OCI-LY7 (cell line): ENCODE measurements around the gene SNX24. TPM values are rescaled to one million over a fixed set of nuclear protein-coding genes. Genes with fewer than 3 reads are reported as not detected.

Experiments used
- BruUV-seq: library from RNA; stranded (reverse); fragments of 400-500 nt; replicated peaks from 2 replicates; lab custom pipeline; 2021; lab: Mats Ljungman, UMichigan
- CTCF ChIA-PET: fragments of 300-600 bp; sonication (Branson Sonifier 250); formaldehyde crosslinking; loops from one replicate; lab custom pipeline; 2022; ENCODE audit warnings: antibody characterized with exemption; ENCODE audit not compliant: unreplicated experiment; lab: Charles Lee
- POLR2A ChIA-PET: fragments of 300-600 bp; sonication (Branson Sonifier 250); formaldehyde crosslinking; loops from one replicate; lab custom pipeline; 2022; ENCODE audit warnings: antibody characterized with exemption; lab: Charles Lee
- DNase-seq: peaks from one replicate; pipeline ENCODE4 v3.0.0-alpha.2; 2015; ENCODE audit warnings: low spot score
- H2AFZ ChIP-seq: fragments of 200-600 bp; sonication (generic), shearing (Covaris generic); 2 replicates; pipeline ENCODE4 v1.6.1; 2014; ENCODE audit warnings: mild to moderate bottlenecking, antibody characterized with exemption, low read length, moderate library complexity
- H3K27ac ChIP-seq: fragments of 200-600 bp; sonication (generic); 2 replicates; pipeline ENCODE4 v1.5.1; 2014; ENCODE audit warnings: mixed run types, low read depth, mild to moderate bottlenecking, moderate library complexity, low read length, inconsistent platforms; ENCODE audit not compliant: poor library complexity, severe bottlenecking
- H3K36me3 ChIP-seq: fragments of 200-600 bp; sonication (generic); 2 replicates; pipeline ENCODE4 v1.6.1; 2014; ENCODE audit warnings: mild to moderate bottlenecking, antibody characterized with exemption, low read length, moderate library complexity, mixed read lengths; ENCODE audit not compliant: insufficient read depth
- H3K4me1 ChIP-seq: fragments of 200-600 bp; sonication (generic); 2 replicates; pipeline ENCODE4 v1.5.1; 2014; ENCODE audit warnings: mild to moderate bottlenecking, low read length; ENCODE audit not compliant: insufficient read depth, poor library complexity, severe bottlenecking
- H3K4me2 ChIP-seq: fragments of 200-600 bp; sonication (generic); 2 replicates; pipeline ENCODE4 v1.6.1; 2014; ENCODE audit warnings: mild to moderate bottlenecking, low read length
- H3K4me3 ChIP-seq: fragments of 200-600 bp; sonication (generic); 2 replicates; pipeline ENCODE4 v1.5.1; 2014; ENCODE audit warnings: mild to moderate bottlenecking, low read depth, low read length; ENCODE audit not compliant: poor library complexity, severe bottlenecking
- H3K79me2 ChIP-seq: fragments of 200-600 bp; sonication (generic); 2 replicates; pipeline ENCODE4 v1.6.1; 2016; ENCODE audit warnings: low read depth, mild to moderate bottlenecking, low read length, moderate library complexity, mixed read lengths; ENCODE audit not compliant: insufficient read depth
- H3K9me2 ChIP-seq: fragments of 200-600 bp; sonication (generic); 2 replicates; pipeline ENCODE4 v1.6.1; 2016; ENCODE audit warnings: mild to moderate bottlenecking, low read length, mixed read lengths; ENCODE audit not compliant: insufficient read depth
- H3K9me3 ChIP-seq: fragments of 200-600 bp; sonication (generic); 2 replicates; pipeline ENCODE4 v1.6.1; 2014; ENCODE audit warnings: mild to moderate bottlenecking, mixed run types, low read length, mixed read lengths
- H4K20me1 ChIP-seq: fragments of 200-600 bp; sonication (generic); 2 replicates; pipeline ENCODE4 v1.6.1; 2014; ENCODE audit warnings: mild to moderate bottlenecking, antibody characterized with exemption, low read length, moderate library complexity, mixed read lengths; ENCODE audit not compliant: insufficient read depth
- CTCF ChIP-seq: fragments of 200-600 bp; sonication (generic); conservative IDR thresholded peaks from 2 replicates; pipeline ENCODE4 v1.5.1; 2014; ENCODE audit warnings: mild to moderate bottlenecking, antibody characterized with exemption, low read length, moderate library complexity, mixed read lengths
- EZH2phosphoT487 ChIP-seq: fragments of 200-600 bp; sonication (generic); IDR thresholded peaks from 2 replicates; pipeline ENCODE4 v1.6.1; 2018; ENCODE audit warnings: low read depth, borderline replicate concordance, mild to moderate bottlenecking, mixed run types, antibody characterized with exemption, low read length, moderate library complexity, mixed read lengths
- intact Hi-C: fragments of 100-400 bp; cut with micrococcal nuclease; formaldehyde crosslinking; loops from one replicate; pipeline ENCODE4 v1.10.0; 2022; ENCODE audit not compliant: unreplicated experiment
- total RNA-seq, 2 experiments: library from RNA; depleted of rRNA in 1 of 2; stranded (reverse); fragments of >200 nt in 1 of 2; shearing (Covaris generic) in 1 of 2; gene quantifications; 2 replicates each; pipeline ENCODE4 v1.2.3, GENCODE V29; 2014 to 2022

Gene SNX24
- total RNA-seq, 2 experiments from 2014 or later: 6.9 to 14.5 TPM

- Histone ChIP-seq H3K9me3 (no peaks in the 10 kb centered on the region), H2AFZ (no peak overlapping the region), H3K27ac (no peak overlapping the region), H4K20me1 (no peaks in the 10 kb centered on the region), H3K4me1 (no peaks in the 10 kb centered on the region), H3K4me2 (no peak overlapping the region), H3K4me3 (no peak overlapping the region), H3K36me3 (no peaks in the 10 kb centered on the region), H3K9me2 (no peaks in the 10 kb centered on the region), H3K79me2 (no peaks in the 10 kb centered on the region)
- TF ChIP-seq CTCF: no peak
- no peak for DNase-seq
- CTCF ChIA-PET: no interaction called here
- BruUV-seq: no TSS peak
- POLR2A ChIA-PET: no interaction called here
- intact Hi-C loops: no loop called here
Observed at GRCh38 chr5:122907276-122907675, 61.9 kb downstream of the SNX24 start.

GRCh38 chr5:122908108-122908507 is 62.7 kb downstream of the SNX24 start:
- no peaks in the 10 kb centered on the region for H3K79me2 ChIP-seq
- H2AFZ ChIP-seq: no peak overlapping the region
- H4K20me1 ChIP-seq: no peaks in the 10 kb centered on the region
- no peak overlapping the region for H3K27ac ChIP-seq
- POLR2A ChIA-PET: no interaction called here
- H3K4me3 ChIP-seq: no peak overlapping the region
- H3K9me3 ChIP-seq: no peaks in the 10 kb centered on the region
- TF ChIP-seq EZH2phosphoT487 (no peak), CTCF (no peak)
- no peaks in the 10 kb centered on the region for H3K4me1 ChIP-seq
- no peak for DNase-seq
- CTCF ChIA-PET: no interaction called here
- H3K9me2 ChIP-seq: no peaks in the 10 kb centered on the region
- intact Hi-C loops: no loop called here
- H3K36me3 ChIP-seq: no peaks in the 10 kb centered on the region
- H3K4me2 ChIP-seq: no peak overlapping the region
- BruUV-seq: no TSS peak

- Histone ChIP-seq H2AFZ (no peak overlapping the region), H4K20me1 (no peaks in the 10 kb centered on the region), H3K4me1 (no peaks in the 10 kb centered on the region), H3K9me3 (no peaks in the 10 kb centered on the region), H3K4me3 (no peak overlapping the region), H3K36me3 (no peaks in the 10 kb centered on the region), H3K27ac (no peak overlapping the region), H3K79me2 (no peaks in the 10 kb centered on the region), H3K9me2 (no peaks in the 10 kb centered on the region), H3K4me2 (no peak overlapping the region)
- POLR2A ChIA-PET: no interaction called here
- CTCF ChIA-PET: no interaction called here
- no peak for TF ChIP-seq CTCF
- TF ChIP-seq EZH2phosphoT487: no peak
- no TSS peak for BruUV-seq
- no peak for DNase-seq
- intact Hi-C loops: no loop called here
Observed at GRCh38 chr5:122908662-122909061, 63.2 kb downstream of the SNX24 start.
